ENCODE data around the gene PTTG1IP.

Gene PTTG1IP

DNA sequence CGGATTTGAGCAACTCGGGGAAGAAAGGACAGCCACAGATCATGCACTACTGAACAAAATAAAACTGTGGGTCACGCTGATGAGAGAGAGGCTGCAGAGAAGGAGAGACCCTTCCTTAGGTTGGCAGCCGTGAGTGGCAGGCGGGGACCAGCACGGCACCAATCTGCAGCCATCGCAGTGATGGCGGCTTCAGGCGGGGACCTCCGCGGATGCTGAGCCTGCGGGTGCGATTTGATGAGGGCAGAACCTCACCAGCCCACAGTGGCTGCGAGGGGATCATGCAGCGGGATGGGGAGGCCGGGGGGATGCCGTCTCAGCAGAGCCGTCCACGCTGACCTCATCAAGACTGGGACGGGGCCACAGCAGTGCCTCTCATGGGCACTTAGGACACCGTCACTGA lies 35.4 kb upstream of the PTTG1IP start:
- H3K27me3 ChIP-seq (ENCODE audit: control insufficient read depth in 1 of 2, insufficient read depth in 2 of 2, low read length in 2 of 2), result no peaks in the 10 kb centered on the region
- H3K9ac ChIP-seq (ENCODE audit: low read depth in 1 of 2, low read length in 2 of 2), result no peak overlapping the region
- H3K27ac ChIP-seq (ENCODE audit: low read depth, low read length), result no peak overlapping the region
- H3K9me3 ChIP-seq (ENCODE audit: control insufficient read depth in 1 of 2, low read length in 2 of 2), result no peaks in the 10 kb centered on the region
- H3K4me1 ChIP-seq (ENCODE audit: control insufficient read depth in 1 of 2, insufficient read depth in 2 of 2, low read length in 2 of 2), result peaks cover 38% of the 10 kb centered on the region in 2 donors
- no peak overlapping the region for H3K4me3 ChIP-seq (ENCODE audit: low read depth in 1 of 2, low read length in 2 of 2)
- H3K36me3 ChIP-seq (ENCODE audit: control insufficient read depth in 1 of 2, insufficient read depth in 2 of 2, low read length in 2 of 2), result no peaks in the 10 kb centered on the region

GRCh38 chr21:44907966-44908895 lies 34.7 kb upstream of the PTTG1IP start:
- no peaks in the 10 kb centered on the region for H3K9me3 ChIP-seq (ENCODE audit: control insufficient read depth in 1 of 2, low read length in 2 of 2)
- no peak overlapping the region for H3K9ac ChIP-seq (ENCODE audit: low read depth in 1 of 2, low read length in 2 of 2)
- no peak overlapping the region for H3K27ac ChIP-seq (ENCODE audit: low read depth, low read length)
- H3K4me1 ChIP-seq (ENCODE audit: control insufficient read depth in 1 of 2, insufficient read depth in 2 of 2, low read length in 2 of 2), result peaks cover 31% of the 10 kb centered on the region in 2 donors
- no peaks in the 10 kb centered on the region for H3K27me3 ChIP-seq (ENCODE audit: control insufficient read depth in 1 of 2, insufficient read depth in 2 of 2, low read length in 2 of 2)
- no peaks in the 10 kb centered on the region for H3K36me3 ChIP-seq (ENCODE audit: control insufficient read depth in 1 of 2, insufficient read depth in 2 of 2, low read length in 2 of 2)
- H3K4me3 ChIP-seq (ENCODE audit: low read depth in 1 of 2, low read length in 2 of 2), result no peak overlapping the region

DNA sequence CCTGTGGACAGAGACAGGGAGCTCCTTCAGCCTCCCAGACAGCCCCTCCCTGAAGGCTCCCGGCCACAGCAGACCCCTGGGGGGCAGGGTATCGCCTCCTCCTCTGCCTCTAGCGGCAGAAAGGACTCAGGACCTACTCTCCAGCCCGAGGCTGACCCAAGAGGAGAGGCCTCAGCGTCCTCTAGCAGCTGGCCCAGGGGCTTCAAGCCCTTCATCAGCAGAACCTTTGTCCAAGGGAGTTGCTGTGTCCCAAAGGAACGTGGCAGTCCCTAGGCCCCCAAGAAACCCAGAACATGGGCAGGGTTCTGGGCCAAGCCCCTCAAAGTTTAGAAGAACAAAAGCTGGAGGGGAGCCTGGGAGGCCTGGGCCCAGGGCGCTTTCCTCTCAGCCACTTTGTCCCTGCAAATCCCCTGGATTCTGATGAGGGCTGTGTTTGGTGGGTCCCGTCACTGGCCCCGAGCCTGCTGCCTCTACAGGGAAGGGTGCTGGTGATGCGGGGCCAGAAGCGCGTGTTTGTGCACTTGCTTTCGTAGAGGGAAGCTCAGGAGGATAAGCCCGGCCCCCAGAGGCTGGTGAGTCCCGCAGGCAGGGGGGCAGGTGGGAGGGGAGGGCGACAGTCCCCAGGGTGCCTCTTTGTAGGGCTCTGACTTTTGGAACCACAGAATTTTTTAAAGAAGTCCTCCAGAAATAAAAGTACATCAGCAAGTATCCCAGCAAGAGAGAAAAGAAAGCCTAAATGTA lies 33.9 kb upstream of the PTTG1IP start:
- no peak overlapping the region for H3K27ac ChIP-seq (ENCODE audit: low read depth, low read length)
- peaks cover 0 to 5% of the 10 kb centered on the region in 2 donors for H3K36me3 ChIP-seq (ENCODE audit: control insufficient read depth in 1 of 2, insufficient read depth in 2 of 2, low read length in 2 of 2)
- H3K9ac ChIP-seq (ENCODE audit: low read depth in 1 of 2, low read length in 2 of 2), result no peak overlapping the region
- H3K4me3 ChIP-seq (ENCODE audit: low read depth in 1 of 2, low read length in 2 of 2), result no peak overlapping the region
- H3K27me3 ChIP-seq (ENCODE audit: control insufficient read depth in 1 of 2, insufficient read depth in 2 of 2, low read length in 2 of 2), result no peaks in the 10 kb centered on the region
- peaks cover 24 to 25% of the 10 kb centered on the region in 2 donors for H3K4me1 ChIP-seq (ENCODE audit: control insufficient read depth in 1 of 2, insufficient read depth in 2 of 2, low read length in 2 of 2)
- no peaks in the 10 kb centered on the region for H3K9me3 ChIP-seq (ENCODE audit: control insufficient read depth in 1 of 2, low read length in 2 of 2)

- no peaks in the 10 kb centered on the region for H3K9me3 ChIP-seq (ENCODE audit: control insufficient read depth in 1 of 2, low read length in 2 of 2)
- H3K9ac ChIP-seq (ENCODE audit: low read depth in 1 of 2, low read length in 2 of 2), result no peak overlapping the region
- H3K36me3 ChIP-seq (ENCODE audit: control insufficient read depth in 1 of 2, insufficient read depth in 2 of 2, low read length in 2 of 2), result peaks cover 6 to 20% of the 10 kb centered on the region in 2 donors
- H3K27me3 ChIP-seq (ENCODE audit: control insufficient read depth in 1 of 2, insufficient read depth in 2 of 2, low read length in 2 of 2), result no peaks in the 10 kb centered on the region
- no peak overlapping the region for H3K27ac ChIP-seq (ENCODE audit: low read depth, low read length)
- peaks cover 9% of the 10 kb centered on the region in 2 donors for H3K4me1 ChIP-seq (ENCODE audit: control insufficient read depth in 1 of 2, insufficient read depth in 2 of 2, low read length in 2 of 2)
- H3K4me3 ChIP-seq (ENCODE audit: low read depth in 1 of 2, low read length in 2 of 2), result no peak overlapping the region
Measured at GRCh38 chr21:44905728-44906090, 32.2 kb upstream of the PTTG1IP start.

GRCh38 chr21:44905016-44905727 lies 31.7 kb upstream of the PTTG1IP start:
- Histone ChIP-seq H3K27me3 (ENCODE audit: control insufficient read depth in 1 of 2, insufficient read depth in 2 of 2, low read length in 2 of 2) (no peaks in the 10 kb centered on the region), H3K9ac (ENCODE audit: low read depth in 1 of 2, low read length in 2 of 2) (no peak overlapping the region), H3K4me1 (ENCODE audit: control insufficient read depth in 1 of 2, insufficient read depth in 2 of 2, low read length in 2 of 2) (peaks cover 3 to 5% of the 10 kb centered on the region in 2 donors), H3K9me3 (ENCODE audit: control insufficient read depth in 1 of 2, low read length in 2 of 2) (no peaks in the 10 kb centered on the region), H3K27ac (ENCODE audit: low read depth, low read length) (no peak overlapping the region), H3K36me3 (ENCODE audit: control insufficient read depth in 1 of 2, insufficient read depth in 2 of 2, low read length in 2 of 2) (peaks cover 6 to 21% of the 10 kb centered on the region in 2 donors), H3K4me3 (ENCODE audit: low read depth in 1 of 2, low read length in 2 of 2) (no peak overlapping the region)

DNA sequence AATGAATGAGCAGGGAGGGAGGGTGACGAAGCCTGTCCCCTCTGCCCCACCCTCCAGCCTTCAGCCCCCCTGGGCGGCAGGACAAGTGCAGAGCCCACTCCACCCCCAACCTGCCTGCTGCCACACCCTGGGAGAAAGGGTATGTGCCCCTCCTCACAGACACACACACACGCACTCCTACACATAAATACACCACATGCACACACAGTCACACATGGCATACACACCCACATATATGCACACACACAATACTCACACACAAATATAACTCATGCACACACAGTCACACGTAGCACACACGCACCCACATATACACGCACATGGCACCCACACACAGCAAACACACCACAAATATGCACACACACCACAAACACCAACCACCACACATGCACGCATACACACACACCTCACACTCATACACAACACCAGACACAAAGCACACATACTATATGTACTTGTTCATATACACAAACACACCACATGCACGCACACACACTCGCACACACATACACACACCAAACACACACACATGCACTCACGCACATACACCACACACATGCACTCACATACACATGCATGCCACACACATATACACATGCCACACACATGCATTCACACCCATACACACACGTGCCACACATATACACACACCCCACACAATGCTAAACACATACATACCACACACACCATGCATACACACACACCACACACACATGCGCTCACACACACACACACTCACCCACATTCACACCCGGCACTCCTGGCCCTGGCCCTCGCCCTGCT lies 30.8 kb upstream of the PTTG1IP start:
- peaks cover 0 to 5% of the 10 kb centered on the region in 2 donors for H3K4me1 ChIP-seq (ENCODE audit: control insufficient read depth in 1 of 2, insufficient read depth in 2 of 2, low read length in 2 of 2)
- no peak overlapping the region for H3K9ac ChIP-seq (ENCODE audit: low read depth in 1 of 2, low read length in 2 of 2)
- H3K9me3 ChIP-seq (ENCODE audit: control insufficient read depth in 1 of 2, low read length in 2 of 2), result no peaks in the 10 kb centered on the region
- no peaks in the 10 kb centered on the region for H3K27me3 ChIP-seq (ENCODE audit: control insufficient read depth in 1 of 2, insufficient read depth in 2 of 2, low read length in 2 of 2)
- H3K27ac ChIP-seq (ENCODE audit: low read depth, low read length), result no peak overlapping the region
- H3K36me3 ChIP-seq (ENCODE audit: control insufficient read depth in 1 of 2, insufficient read depth in 2 of 2, low read length in 2 of 2), result peaks cover 6 to 21% of the 10 kb centered on the region in 2 donors
- no peak overlapping the region for H3K4me3 ChIP-seq (ENCODE audit: low read depth in 1 of 2, low read length in 2 of 2)

DNA sequence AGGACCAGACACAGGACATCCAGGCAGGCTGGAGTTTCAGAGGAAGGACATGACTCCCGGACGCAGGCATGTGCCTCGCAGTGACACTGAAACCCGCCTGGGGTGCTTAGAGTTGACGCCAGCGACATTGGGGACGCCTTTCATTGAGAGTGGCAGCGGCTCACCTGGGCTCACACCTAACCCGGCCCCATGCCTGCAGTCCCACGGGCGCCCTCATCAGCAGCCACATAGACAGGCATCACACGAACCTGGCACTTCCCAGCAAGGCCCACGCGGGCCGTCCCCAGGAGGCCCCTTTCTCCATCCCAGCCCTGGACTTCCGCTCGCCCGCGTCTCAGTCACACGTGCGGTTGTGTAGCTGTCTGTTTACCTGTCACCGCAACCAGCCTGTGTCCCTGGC lies 30.2 kb upstream of the PTTG1IP start:
- Histone ChIP-seq H3K4me1 (ENCODE audit: control insufficient read depth in 1 of 2, insufficient read depth in 2 of 2, low read length in 2 of 2) (peaks cover under 1 to 4% of the 10 kb centered on the region in 2 donors), H3K36me3 (ENCODE audit: control insufficient read depth in 1 of 2, insufficient read depth in 2 of 2, low read length in 2 of 2) (peaks cover 6 to 24% of the 10 kb centered on the region in 2 donors)

DNA sequence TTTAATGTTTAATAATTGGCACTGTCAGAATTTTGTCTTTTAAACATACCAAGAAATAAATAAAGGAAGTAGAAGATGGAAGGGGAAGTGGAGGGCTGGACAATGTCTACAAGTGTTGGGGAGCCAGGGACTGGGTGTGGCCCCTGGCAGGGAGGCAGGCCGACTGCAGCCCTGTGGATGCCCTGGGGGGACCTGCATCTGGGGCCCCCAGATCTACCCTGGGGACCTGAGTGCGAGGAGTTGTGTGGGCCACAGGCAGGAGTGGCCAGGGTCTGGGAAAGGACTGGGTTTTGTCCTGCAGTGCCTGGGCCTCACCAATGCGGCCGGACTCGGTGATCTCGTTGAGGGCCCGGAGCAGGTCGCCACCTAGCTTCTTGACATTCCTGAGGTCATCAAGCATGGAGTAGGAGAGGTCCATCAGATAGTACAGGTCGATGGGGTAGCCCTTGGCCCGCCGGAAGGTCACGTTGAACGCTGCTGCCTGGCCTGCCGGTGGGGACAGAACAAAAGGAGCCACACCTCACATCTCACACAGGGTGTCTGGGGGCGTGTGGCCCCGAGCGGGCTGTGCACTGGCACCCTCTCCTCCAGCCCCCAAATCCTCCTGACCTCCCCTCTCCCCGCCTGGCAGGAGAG lies 29.7 kb upstream of the PTTG1IP start:
- H3K27me3 ChIP-seq (ENCODE audit: control insufficient read depth in 1 of 2, insufficient read depth in 2 of 2, low read length in 2 of 2), result peaks cover 0 to 6% of the 10 kb centered on the region in 2 donors
- no peak overlapping the region for H3K27ac ChIP-seq (ENCODE audit: low read depth, low read length)
- peaks cover under 1 to 9% of the 10 kb centered on the region in 2 donors for H3K4me1 ChIP-seq (ENCODE audit: control insufficient read depth in 1 of 2, insufficient read depth in 2 of 2, low read length in 2 of 2)
- peaks cover 6 to 28% of the 10 kb centered on the region in 2 donors for H3K36me3 ChIP-seq (ENCODE audit: control insufficient read depth in 1 of 2, insufficient read depth in 2 of 2, low read length in 2 of 2)
- H3K9me3 ChIP-seq (ENCODE audit: control insufficient read depth in 1 of 2, low read length in 2 of 2), result no peaks in the 10 kb centered on the region
- H3K4me3 ChIP-seq (ENCODE audit: low read depth in 1 of 2, low read length in 2 of 2), result no peak overlapping the region
- no peak overlapping the region for H3K9ac ChIP-seq (ENCODE audit: low read depth in 1 of 2, low read length in 2 of 2)

More for the DNA sequence above, 30.2 kb upstream of the PTTG1IP start:
- Histone ChIP-seq H3K9ac (ENCODE audit: low read depth in 1 of 2, low read length in 2 of 2) (no peak overlapping the region), H3K9me3 (ENCODE audit: control insufficient read depth in 1 of 2, low read length in 2 of 2) (no peaks in the 10 kb centered on the region), H3K27me3 (ENCODE audit: control insufficient read depth in 1 of 2, insufficient read depth in 2 of 2, low read length in 2 of 2) (peaks cover 0 to 6% of the 10 kb centered on the region in 2 donors), H3K27ac (ENCODE audit: low read depth, low read length) (no peak overlapping the region), H3K4me3 (ENCODE audit: low read depth in 1 of 2, low read length in 2 of 2) (no peak overlapping the region)

All from duodenal mucosa (tissue), 2 donors.